M059J (cell line): Measurements from ENCODE around the gene ANXA6. TPM values are rescaled to one million over a fixed set of nuclear protein-coding genes. Genes with fewer than 3 reads are reported as not detected.
"Not testable (repeated sequence)": the region's sequence is repeated elsewhere in the genome, so short reads cannot be mapped to it uniquely, and the experiment has no call there.

ENCODE experiments used
- DNase-seq: peaks from one replicate; pipeline ENCODE4 v3.0.0-alpha.2; 2012; ENCODE audit warnings: low read depth
- total RNA-seq: library from RNA; depleted of rRNA; stranded (reverse); fragments of >200 nt; shearing (Covaris generic); gene quantifications from 2 replicates; pipeline ENCODE4 v1.2.3, GENCODE V29; 2014; rRNA removed

ANXA6 gene
- total RNA-seq, result 66.3 and 81.5 TPM in 2 replicates

DNA sequence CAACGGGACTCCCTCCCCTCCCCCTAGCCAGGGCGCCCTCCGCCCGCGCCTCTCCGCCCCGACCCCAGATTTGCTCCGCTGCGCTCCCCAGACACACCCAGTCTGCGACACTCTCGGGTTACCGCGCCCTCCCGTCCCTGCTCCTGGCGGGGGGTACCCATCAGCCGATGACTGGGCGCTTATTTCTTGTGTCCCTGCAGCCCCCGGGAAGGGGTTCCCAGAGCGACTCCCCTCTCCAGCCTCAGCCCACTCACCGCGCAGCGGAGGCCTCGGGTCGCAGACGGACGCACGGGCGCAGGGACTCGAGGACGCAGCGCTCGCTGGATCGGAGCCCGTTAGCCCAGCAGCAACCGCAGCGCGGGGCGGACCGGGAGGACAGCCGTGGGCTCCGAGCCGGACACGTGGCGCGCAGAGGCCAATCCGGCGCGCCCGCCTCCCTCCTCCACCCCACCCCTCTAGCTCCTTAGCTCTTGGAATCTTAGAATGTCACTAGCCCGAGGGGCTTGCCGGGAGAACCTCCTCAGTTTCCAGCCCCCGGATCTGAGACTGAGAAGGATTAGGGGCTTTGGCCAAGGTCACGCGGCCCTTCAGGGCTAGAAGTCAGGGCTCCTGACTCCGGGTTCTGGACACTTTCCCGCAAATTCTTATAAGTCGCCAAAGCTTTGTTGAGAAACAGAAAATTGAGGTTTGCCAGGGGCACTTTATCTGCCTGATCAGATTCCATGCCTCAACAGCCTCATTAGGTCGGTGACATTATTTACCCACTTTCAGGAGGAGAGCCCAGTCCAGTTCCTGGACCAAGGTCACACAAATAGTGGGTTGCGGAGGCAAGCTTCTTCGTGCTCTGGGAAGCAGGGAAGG lies at the start of gene ANXA6:
Gene ANXA6, minus strand, starts transcription at position 354 of the 861 bp plus-strand sequence. CDS start 9,878 bp downstream, outside the sequence.
- DNase-seq, result peak; percentile 81

DNA sequence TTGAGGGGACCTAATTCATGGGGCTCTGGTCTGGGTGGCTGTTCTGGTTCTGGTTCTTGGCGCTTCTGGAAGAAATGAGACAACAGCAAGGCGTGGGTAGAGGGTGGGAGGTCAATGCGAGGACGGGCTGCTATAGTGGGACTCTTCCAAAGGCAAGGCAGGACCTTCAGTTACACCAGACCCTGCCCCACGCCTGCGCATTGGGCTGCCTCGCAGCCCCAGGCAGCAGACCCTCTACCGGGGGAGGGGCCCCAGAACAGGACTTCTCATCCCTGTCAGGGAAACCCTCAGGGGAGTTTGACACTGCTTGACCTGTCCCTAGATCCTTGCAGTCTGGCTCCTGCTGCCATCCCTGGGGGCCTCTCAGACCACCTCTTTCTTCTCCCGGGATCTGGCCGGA lies 47.8 kb upstream of the ANXA6 start:
- no peak for DNase-seq

DNA sequence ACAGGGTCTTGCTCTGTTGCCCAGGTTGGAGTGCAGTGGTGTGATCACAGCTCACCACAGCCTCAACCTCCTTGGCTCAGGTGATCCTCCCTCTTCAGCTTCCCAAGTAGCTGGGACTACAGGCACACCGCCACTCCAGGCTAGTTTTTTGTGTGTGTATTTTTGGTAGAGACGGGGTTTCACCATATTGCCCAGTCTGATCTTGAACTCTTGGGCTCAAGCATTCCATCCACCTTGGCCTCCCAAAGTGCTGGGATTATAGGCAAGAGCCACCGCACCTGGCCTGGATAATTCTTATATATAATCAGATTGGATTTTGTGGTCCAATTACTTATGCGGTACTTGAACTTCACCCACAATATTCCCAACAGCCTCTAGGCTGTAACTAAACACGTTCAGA lies 46.5 kb upstream of the ANXA6 start:
- DNase-seq, result no peak

DNA sequence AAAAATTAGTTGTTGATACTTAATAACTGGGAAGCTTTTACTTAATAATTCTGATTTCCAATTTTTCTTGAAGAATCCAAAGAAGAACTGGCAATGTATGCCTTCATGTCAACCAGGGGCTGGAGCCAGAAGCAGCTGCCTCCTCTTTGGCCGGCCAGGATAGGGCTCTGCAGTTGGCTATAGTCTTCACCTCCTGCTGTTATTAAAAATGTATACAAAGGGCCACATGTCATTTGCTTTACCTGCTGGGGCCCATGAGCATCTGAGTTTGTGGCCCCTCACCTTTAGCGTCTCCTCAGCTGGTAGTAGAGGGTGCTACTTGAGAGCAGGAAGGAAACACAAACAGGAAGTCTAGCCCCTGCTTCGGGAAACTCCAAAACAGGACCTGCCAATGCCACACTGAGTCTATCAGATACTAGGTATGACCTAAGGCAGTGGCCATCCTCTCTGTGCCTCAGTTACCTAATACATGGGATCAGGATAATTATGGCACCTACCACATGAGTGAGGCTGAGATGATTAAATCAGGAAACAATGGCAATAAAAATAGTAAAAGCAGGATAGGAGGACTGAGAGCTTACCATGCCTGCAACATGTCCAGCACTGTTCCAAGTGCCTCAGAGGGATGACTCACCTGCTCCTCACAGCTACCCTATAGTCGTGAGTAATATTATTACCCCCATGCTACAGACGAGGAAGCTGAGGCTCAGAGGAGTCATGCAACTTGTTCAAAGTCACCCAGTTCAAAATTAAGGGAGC lies 45.0 kb upstream of the ANXA6 start:
- peak; percentile 81 for DNase-seq

DNA sequence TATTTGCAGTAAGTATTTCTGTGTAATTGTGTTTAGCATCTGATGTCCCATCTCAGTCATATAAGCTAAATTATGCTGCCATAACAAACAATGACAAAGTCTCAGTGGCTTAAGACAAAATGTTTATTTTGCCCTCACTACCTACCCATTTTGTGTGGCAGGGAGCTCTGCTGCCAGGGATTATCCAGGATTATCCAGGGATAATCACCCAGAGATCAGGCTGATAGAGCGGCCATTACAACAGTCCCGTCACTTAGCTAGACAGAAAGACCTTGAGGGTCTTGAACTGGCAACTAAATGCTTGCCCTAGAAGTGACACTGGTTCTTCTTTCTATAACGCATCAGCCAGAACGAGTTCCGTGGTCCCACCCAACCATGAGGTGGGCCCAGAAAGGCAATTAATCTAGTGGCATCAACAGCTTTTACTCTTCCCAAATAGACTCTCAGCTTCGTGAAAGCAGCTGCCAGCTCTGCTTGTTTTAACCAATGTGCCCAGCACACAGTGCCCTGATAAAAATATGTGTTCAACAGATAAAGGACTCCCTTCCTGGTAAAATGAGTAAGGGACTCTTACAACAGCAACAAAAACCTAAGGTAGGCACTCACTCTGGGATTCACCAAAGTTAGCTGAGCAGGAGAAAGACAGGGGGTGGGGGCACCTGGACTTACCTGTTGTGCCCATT lies 43.5 kb upstream of the ANXA6 start:
- no peak for DNase-seq

DNA sequence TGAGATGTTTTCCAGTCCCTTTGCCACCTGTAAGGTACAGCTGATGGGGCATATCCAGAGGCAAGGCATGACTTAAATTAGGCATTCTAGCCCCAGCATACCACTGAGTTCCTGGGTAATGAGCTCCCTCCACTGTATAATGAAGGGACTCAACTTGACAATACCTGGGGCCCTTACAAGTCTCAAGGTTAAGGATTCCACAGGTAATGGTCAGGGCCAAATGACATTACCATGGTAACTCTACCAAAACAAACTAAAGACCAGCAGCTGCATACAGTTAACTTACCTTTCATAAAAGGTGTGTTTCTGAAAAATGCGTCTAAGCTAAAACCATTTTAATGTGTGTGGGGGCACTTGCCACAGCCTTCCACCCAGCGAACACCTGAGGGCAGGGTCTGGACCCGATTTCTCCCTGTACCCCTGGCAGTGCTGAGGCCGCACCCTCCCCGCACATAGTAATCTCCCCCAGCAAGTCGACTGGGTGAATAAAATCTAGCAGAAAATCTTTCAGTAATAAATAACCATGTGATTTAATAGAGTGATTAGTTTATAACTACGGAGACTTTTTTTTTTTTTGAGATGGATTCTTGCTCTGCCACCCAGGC lies 42.1 kb upstream of the ANXA6 start:
- no peak for DNase-seq

DNA sequence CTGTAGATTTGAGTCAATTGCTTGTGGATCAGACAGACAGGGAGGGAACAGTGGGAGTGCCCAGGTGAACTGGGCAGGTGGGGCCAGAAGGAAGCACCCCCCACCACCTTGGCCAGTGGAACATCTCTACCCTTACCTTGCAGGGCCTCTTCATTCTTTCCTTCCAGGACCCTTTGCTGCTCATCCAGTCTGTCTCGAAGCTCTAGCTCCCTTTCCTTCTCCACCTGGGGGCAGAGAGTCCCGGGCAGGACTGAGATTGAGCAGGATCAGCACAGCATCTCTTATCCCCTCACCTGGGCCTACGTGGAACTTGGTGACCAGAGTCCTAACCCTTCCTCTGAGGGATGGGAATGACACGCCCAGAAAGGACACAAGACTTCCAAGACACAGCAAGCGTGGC lies 41.3 kb upstream of the ANXA6 start:
- no peak for DNase-seq

DNA sequence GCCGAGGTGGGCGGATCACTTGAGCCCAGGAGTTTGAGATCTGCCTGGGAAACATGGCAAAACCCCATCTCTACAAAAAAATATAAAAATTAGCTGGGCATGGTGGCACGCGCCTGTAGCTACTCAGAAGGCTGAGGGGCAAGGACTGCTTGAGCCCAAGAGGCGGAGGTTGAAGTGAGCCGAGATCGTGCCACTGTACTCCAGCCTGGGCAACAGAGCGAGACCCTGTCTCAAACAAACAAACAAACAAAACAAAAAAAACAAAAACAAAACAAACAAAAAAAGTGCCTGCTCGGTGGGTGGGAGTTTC lies 39.7 kb upstream of the ANXA6 start:
- DNase-seq, result not testable (repeated sequence)

DNA sequence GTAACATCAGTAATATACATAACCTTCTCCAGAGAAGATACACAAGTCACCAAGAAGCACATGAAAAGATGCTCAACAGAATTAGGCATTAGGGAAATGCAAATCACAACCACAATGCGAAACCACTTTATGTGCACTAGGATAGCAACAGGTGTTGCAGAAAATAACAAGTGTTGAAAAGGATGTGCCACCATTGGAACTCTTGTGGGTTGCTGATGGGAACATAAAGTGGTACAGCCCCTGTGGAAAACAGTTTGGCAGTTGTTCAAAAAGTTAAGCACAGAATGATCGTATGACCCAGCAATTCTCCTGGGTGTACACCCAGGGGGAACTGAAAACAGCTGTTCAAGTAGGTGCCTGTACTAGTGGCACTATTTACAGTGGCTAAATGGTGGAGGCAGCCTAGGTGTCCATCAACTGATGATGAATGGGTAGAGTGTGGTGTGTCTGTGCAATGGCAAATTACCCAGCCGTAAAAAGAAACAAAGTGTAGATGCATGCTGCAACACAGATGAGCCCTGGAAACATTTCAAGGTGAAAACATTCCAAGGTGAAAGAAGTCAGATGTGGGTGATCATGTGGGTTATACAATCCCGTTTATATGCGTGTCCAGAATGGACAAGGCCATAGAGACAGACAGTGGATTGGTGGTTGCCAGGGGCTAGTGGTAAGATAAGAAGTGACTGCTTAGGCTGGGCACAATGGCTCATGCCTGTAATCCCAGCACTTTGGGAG lies 39.1 kb upstream of the ANXA6 start:
- no peak for DNase-seq

DNA sequence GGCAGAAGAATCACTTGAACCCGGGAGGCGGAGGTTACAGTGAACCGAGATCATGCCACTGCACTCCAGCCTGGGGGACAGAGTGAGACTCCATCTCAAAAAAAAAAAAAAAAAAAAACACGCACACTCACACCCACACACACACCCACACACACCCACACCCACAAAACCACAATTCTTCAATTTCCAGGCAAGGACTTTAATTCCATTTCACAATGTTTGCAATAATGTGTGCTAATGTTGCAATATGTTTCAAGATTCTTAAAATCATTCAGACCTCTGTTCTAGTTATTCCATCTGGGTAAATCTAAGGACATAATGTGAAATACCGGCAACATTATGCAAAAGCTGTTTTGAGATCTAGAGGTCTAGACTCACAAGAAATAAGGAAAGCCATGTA lies 38.0 kb upstream of the ANXA6 start:
- no peak for DNase-seq

DNA sequence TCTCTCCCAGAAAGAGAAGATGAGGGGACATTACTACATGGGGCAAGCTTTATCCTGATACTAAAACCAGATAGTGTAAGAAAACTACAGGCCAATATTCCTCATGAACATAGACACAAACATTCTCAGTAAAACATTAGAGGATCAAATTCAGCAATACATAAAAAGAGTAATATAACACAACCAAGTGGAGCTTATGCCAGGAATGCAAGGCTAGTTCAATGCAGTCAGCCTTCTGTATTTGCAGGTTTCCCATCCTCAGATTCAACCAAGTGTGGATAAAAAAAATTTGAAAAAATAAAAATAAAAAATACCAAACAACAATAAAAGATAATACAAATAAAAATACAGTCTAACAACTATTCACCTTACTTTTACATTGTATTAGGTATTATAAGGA lies 35.0 kb upstream of the ANXA6 start:
- no peak for DNase-seq

DNA sequence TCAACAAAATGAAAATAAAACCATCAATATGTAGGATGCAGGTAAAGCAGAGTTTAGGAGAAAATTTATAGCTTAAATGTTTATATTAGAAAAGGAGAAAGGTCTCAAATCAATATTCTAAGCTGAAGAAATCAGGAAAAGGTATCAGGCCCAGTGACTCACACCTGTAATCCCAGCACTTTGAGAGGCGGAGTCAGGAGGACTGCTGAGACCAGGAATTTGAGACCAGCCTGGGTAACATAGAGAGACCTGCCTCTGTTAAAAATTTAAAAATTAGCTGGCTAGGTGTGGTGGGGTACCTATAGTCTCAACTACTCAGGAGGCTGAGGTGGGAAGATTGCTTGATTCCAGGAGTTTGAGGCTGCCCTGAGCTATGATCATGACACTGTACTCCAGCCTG lies 34.1 kb upstream of the ANXA6 start:
- DNase-seq, result no peak

DNA sequence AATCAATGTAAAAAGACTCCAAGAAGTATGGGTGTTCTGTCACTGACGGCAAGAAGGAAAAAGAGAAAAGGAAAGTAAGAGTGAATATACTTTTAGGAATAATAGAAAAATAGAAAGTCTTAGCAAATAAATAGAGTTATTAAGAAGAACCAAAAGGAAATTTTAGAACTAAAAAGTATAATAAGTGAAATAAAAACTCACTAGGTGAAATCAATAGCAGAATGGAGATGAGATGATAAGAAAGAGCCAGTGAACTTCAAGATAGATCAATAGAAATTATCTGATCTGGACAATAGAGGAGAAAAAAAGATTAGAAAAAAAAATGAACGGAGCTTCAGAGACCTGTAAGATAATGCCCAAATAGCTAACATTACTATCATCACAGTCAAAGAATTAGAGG lies 31.6 kb upstream of the ANXA6 start:
- no peak for DNase-seq

DNA sequence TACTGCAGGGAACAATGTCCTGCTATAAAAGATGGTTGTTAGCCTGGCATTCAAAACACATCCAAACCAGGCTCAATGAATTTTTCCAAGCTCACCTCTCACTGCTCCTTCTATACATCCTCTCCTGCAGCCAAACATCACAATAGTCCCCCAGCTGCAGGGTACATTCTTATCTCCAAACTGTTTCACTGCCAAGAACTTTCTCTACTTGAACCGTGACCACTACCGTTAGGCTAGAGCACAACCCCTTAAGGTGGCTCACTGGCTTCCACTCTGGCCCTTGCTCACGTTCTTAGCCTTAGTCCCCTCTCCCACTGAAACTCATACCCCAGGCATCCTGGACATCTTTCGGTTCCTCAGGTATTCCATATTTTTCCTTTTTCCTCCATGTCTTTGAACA lies 29.0 kb upstream of the ANXA6 start:
- no peak for DNase-seq

DNA sequence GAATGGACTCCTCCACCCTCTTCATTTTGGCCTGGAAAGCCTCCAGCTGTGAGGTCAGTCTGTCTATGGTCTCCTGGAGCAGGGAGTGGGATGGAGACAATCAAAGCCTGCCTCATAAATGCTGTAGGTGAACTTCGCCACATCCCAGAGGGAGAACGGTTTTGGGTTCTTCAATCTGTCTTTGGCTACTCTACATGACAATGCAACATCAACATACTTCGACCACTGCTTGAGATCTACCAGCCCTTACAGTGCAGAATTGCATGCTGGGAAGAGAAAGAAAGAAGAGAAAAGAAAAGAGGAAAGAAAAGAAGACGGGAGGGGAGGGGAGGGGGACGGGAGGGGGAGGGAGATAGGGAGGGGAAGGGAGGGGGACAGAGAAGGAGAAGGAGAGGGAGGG lies 28.5 kb upstream of the ANXA6 start:
- no peak for DNase-seq

DNA sequence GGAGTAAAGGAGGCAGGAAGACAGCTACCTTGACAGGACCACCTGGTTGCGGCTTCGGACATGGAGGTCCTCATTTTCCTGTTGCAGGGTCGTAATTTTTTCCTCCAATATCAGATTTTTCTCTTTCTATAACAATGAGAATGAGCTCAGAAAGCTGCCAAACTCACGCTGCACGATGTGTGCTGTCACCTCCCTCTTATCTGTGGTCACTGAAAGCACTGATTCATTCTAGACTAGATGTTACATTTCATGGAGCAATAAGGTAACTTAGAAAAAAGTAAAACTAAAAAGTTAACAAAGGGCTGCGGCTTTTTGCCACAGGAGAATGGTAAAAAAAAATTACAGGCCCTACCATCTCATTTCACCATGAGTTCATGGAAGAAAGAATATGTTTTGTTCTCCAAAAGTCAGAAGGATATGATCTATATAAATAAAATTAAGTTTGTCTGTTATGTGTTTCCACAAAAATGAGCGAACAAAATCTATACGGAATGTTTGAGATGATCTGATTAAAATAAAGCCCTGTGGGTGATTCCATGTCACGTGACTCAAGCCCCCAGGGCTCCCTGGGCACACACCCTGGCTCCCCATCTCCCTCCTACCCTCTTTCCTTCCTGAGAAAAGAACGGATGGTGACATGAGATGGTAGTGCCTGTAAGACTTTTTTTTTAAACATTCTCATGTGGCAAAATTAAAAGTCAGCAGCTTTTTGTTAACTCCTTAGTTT lies 26.9 kb upstream of the ANXA6 start:
- peak; percentile 22 for DNase-seq

DNA sequence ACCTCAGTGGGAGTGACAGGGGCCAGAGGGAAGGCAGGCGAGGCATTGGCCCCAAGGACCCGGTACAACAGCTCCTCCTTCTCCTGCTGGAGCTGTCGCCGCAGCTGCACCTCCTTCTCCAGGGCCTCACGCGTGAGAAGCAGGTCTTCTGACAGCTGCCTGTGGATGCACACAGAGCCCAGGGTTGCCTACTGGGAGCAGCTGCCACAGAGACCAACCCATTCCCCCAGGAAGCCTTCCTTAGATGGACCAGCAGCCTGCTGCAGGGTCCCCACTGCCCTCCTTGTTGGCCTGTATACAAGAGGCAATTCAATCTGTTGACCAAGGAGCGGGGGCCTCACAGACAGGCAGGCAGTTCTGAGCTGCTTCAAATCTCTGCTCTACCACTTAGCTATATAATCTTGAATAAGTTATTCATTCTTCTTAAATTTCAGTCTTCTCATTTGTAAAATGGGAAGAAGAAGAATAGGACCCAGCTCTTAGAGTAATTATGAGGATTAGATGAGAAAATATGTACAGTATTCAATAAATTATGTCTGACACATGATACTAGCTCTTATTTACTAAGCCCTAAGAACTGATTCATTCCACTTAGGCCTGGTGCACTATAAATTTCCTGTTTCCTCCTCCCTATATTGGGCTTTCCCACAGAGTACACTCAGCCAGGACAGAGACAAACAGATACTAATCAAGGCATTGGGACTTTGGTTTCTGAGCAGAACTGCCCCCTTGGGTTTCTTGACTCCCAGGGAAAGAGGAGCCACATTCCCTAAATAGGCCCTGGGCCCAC lies 26.1 kb upstream of the ANXA6 start:
- DNase-seq, result peak; percentile 25

DNA sequence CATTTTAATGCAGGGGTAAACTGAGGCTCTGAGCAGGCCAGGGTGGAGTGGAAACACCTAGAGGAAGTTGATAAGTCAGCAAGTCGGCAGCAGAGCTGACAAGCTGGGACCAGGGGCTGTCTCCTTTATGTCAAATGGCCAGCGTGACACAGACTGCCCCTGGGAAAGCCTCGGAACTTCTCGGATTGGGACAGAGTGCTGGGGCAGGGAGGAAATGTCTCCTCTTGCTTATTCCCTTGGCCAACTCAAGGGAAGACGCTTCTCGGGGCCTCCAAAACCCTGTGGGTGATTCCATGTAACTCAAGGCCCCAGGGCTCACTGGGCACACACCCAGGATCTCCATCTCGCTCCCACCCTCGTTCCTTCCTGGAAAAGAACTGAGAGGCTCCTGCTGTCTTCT lies 25.4 kb upstream of the ANXA6 start:
- no peak for DNase-seq

DNA sequence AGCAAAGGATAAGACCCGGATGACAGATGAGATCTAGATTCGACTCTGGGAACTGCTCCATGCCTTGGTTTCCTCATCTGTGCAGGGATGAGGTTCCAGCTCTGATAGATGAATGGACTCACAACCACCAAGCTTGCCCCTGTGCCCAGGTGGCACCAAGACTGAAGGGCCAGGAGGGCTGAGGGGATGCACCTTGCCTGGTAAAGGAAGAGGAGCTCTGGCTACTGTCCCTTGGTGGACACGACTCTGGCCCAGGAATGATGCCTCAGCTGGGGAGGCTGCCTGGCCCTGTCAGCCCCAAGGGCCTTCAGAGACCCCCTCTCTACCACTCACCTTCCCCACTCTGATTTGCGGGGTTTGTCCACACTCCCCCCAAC lies 24.9 kb upstream of the ANXA6 start:
- no peak for DNase-seq
